NCI-H2029 (cell line): ENCODE measurements around the gene SLC25A51.

Experiments used
- DNase-seq: peaks from one replicate; lab custom pipeline; 2025; lab: John Stamatoyannopoulos, UW

SLC25A51 gene

GRCh38 chr9:37903647-37904444, at the start of gene SLC25A51:
TSS of gene SLC25A51 (minus strand) at chr9:37904127. CDS start at chr9:37888550, 15,577 bp downstream.
- peak; percentile 92 for DNase-seq

- DNase-seq: no peak
Measured at GRCh38 chr9:37953206-37953774, 49.4 kb upstream of the SLC25A51 start.

GRCh38 chr9:37952731-37953130, 48.8 kb upstream of the SLC25A51 start:
- no peak for DNase-seq

GRCh38 chr9:37951671-37952449, 47.9 kb upstream of the SLC25A51 start:
- peak; percentile 30 for DNase-seq

GRCh38 chr9:37950561-37950960, 46.6 kb upstream of the SLC25A51 start:
- no peak for DNase-seq

- no peak for DNase-seq
Measured at GRCh38 chr9:37949576-37949975, 45.6 kb upstream of the SLC25A51 start.

GRCh38 chr9:37948417-37948980, 44.6 kb upstream of the SLC25A51 start:
- no peak for DNase-seq

- no peak for DNase-seq
Measured at GRCh38 chr9:37947977-37948376, 44.0 kb upstream of the SLC25A51 start.

- DNase-seq: no peak
Measured at GRCh38 chr9:37947471-37947870, 43.5 kb upstream of the SLC25A51 start.

GRCh38 chr9:37946971-37947370, 43.0 kb upstream of the SLC25A51 start:
- DNase-seq: no peak

GRCh38 chr9:37946041-37946440, 42.1 kb upstream of the SLC25A51 start:
- no peak for DNase-seq

GRCh38 chr9:37944671-37945481, 40.9 kb upstream of the SLC25A51 start:
- no peak for DNase-seq

GRCh38 chr9:37944266-37944650, 40.3 kb upstream of the SLC25A51 start:
- DNase-seq: no peak

GRCh38 chr9:37943345-37944265, 39.7 kb upstream of the SLC25A51 start:
- DNase-seq: no peak

GRCh38 chr9:37942621-37943344, 38.9 kb upstream of the SLC25A51 start:
- no peak for DNase-seq

GRCh38 chr9:37941253-37941652, 37.3 kb upstream of the SLC25A51 start:
- DNase-seq: no peak

- no peak for DNase-seq
Measured at GRCh38 chr9:37939575-37940095, 35.7 kb upstream of the SLC25A51 start.

GRCh38 chr9:37938121-37938891, 34.4 kb upstream of the SLC25A51 start:
- DNase-seq: no peak

- DNase-seq: no peak
Measured at GRCh38 chr9:37937366-37937765, 33.4 kb upstream of the SLC25A51 start.
